Karpas-422 (cell line): ENCODE data around the gene KIAA0753. TPM values are rescaled to one million over a fixed set of nuclear protein-coding genes. Genes with fewer than 3 reads are reported as not detected.

Experiments
- DNase-seq: peaks from one replicate; pipeline ENCODE4 v3.0.0-alpha.2; 2015
- H2AFZ ChIP-seq: fragments of 200-600 bp; sonication (generic); 2 replicates; pipeline ENCODE4 v1.6.1; 2014; ENCODE audit warnings: antibody characterized with exemption, low read length, mixed read lengths
- H3K27ac ChIP-seq: fragments of 200-600 bp; sonication (generic); 2 replicates; pipeline ENCODE4 v1.5.1; 2014; ENCODE audit warnings: mild to moderate bottlenecking, low read length, moderate library complexity
- H3K27me3 ChIP-seq: fragments of 200-600 bp; sonication (generic); 2 replicates; pipeline ENCODE4 v1.6.1; 2014; ENCODE audit warnings: low read length, mixed read lengths
- H3K36me3 ChIP-seq: fragments of 200-600 bp; sonication (generic); 2 replicates; pipeline ENCODE4 v1.6.1; 2014; ENCODE audit warnings: low read length, mixed read lengths; ENCODE audit not compliant: insufficient read depth
- H3K4me1 ChIP-seq: fragments of 200-600 bp; sonication (generic); 2 replicates; pipeline ENCODE4 v1.6.1; 2014; ENCODE audit warnings: mild to moderate bottlenecking, low read length, mixed read lengths
- H3K4me2 ChIP-seq: fragments of 200-600 bp; sonication (generic); 2 replicates; pipeline ENCODE4 v1.6.1; 2014; ENCODE audit warnings: low read length, low read depth, mild to moderate bottlenecking; ENCODE audit not compliant: poor library complexity, severe bottlenecking
- H3K4me3 ChIP-seq: fragments of 200-600 bp; sonication (generic); 2 replicates; pipeline ENCODE4 v1.5.1; 2014; ENCODE audit warnings: mild to moderate bottlenecking, antibody characterized with exemption, low read length, mixed read lengths
- H3K79me2 ChIP-seq: fragments of 200-600 bp; sonication (generic); 2 replicates; pipeline ENCODE4 v1.6.1; 2014; ENCODE audit warnings: mild to moderate bottlenecking, low read length, mixed read lengths
- H3K9ac ChIP-seq: fragments of 200-600 bp; sonication (generic); 2 replicates; pipeline ENCODE4 v1.6.0; 2014; ENCODE audit warnings: low read length
- H3K9me2 ChIP-seq: fragments of 200-600 bp; sonication (generic), shearing (Covaris generic); replicated peaks from 2 replicates; pipeline ENCODE4 v1.6.0; 2014; ENCODE audit warnings: mild to moderate bottlenecking, low read length, moderate library complexity; ENCODE audit not compliant: insufficient read depth
- H3K9me3 ChIP-seq: fragments of 300-700, 200-600 bp; sonication (generic); 2 replicates; pipeline ENCODE4 v1.6.1; 2014; ENCODE audit warnings: low read length, mixed read lengths
- H4K20me1 ChIP-seq: fragments of 200-600 bp; sonication (generic); 2 replicates; pipeline ENCODE4 v1.6.1; 2014; ENCODE audit warnings: mild to moderate bottlenecking, antibody characterized with exemption, low read length, low read depth; ENCODE audit not compliant: insufficient read depth
- total RNA-seq: library from RNA; depleted of rRNA; stranded (reverse); fragments of >200 nt; shearing (Covaris generic); gene quantifications from 2 replicates; pipeline ENCODE4 v1.2.3, GENCODE V29; 2014; ENCODE audit warnings: low replicate concordance

The KIAA0753 gene
- total RNA-seq, 1 experiment from 2014 or later, result 30.5 TPM

- Histone ChIP-seq H4K20me1 (peaks cover 10% of the 10 kb centered on the region; the same call in 1 of the 2 replicates), H3K36me3 (no peaks in the 10 kb centered on the region), H3K9me3 (no peaks in the 10 kb centered on the region), H3K4me1 (no peaks in the 10 kb centered on the region; the same call in 1 of the 2 replicates), H3K4me3 (no peak overlapping the region), H3K9me2 (no peaks in the 10 kb centered on the region), H3K27ac (no peak overlapping the region), H3K4me2 (no peak overlapping the region), H3K27me3 (no peaks in the 10 kb centered on the region), H2AFZ (no peak overlapping the region), H3K79me2 (no peaks in the 10 kb centered on the region), H3K9ac (no peak overlapping the region)
- DNase-seq, result no peak
Observed at GRCh38 chr17:6554871-6555330, 85.6 kb downstream of the KIAA0753 start.

GRCh38 chr17:6554342-6554741 is 86.2 kb downstream of the KIAA0753 start:
- Histone ChIP-seq H3K27ac (no peak overlapping the region), H3K4me3 (no peak overlapping the region), H3K27me3 (no peaks in the 10 kb centered on the region), H3K4me1 (peaks cover 3% of the 10 kb centered on the region; the same call in 1 of the 2 replicates), H3K36me3 (no peaks in the 10 kb centered on the region), H3K9ac (no peak overlapping the region), H3K4me2 (no peak overlapping the region), H3K9me2 (no peaks in the 10 kb centered on the region), H3K9me3 (no peaks in the 10 kb centered on the region), H2AFZ (no peak overlapping the region), H4K20me1 (peaks cover 7% of the 10 kb centered on the region; the same call in 1 of the 2 replicates), H3K79me2 (no peaks in the 10 kb centered on the region)
- no peak for DNase-seq

- no peak overlapping the region for H3K9ac ChIP-seq
- H3K4me2 ChIP-seq, result no peak overlapping the region
- no peaks in the 10 kb centered on the region for H3K9me3 ChIP-seq
Observed at GRCh38 chr17:6551869-6552531, 88.5 kb downstream of the KIAA0753 start.

GRCh38 chr17:6551356-6551755 is 89.2 kb downstream of the KIAA0753 start:
- Histone ChIP-seq H3K27me3 (no peaks in the 10 kb centered on the region), H3K4me3 (no peak overlapping the region), H3K4me1 (peaks cover 3% of the 10 kb centered on the region; the same call in 1 of the 2 replicates), H4K20me1 (peaks cover 8% of the 10 kb centered on the region; the same call in 1 of the 2 replicates), H2AFZ (no peak overlapping the region), H3K4me2 (no peak overlapping the region), H3K9ac (no peak overlapping the region), H3K79me2 (no peaks in the 10 kb centered on the region), H3K27ac (no peak overlapping the region), H3K36me3 (no peaks in the 10 kb centered on the region), H3K9me2 (no peaks in the 10 kb centered on the region), H3K9me3 (no peaks in the 10 kb centered on the region)
- DNase-seq, result no peak

More at GRCh38 chr17:6551869-6552531, 88.5 kb downstream of the KIAA0753 start:
- peaks cover 3% of the 10 kb centered on the region; the same call in 1 of the 2 replicates for H3K4me1 ChIP-seq
- H4K20me1 ChIP-seq, result peaks cover 8% of the 10 kb centered on the region; the same call in 1 of the 2 replicates
- H3K79me2 ChIP-seq, result no peaks in the 10 kb centered on the region
- DNase-seq, result no peak
- H3K27ac ChIP-seq, result no peak overlapping the region
- no peaks in the 10 kb centered on the region for H3K27me3 ChIP-seq
- H3K4me3 ChIP-seq, result no peak overlapping the region
- no peaks in the 10 kb centered on the region for H3K36me3 ChIP-seq
- no peak overlapping the region for H2AFZ ChIP-seq
- no peaks in the 10 kb centered on the region for H3K9me2 ChIP-seq

GRCh38 chr17:6549384-6550036 is 91.0 kb downstream of the KIAA0753 start:
- DNase-seq, result no peak
- Histone ChIP-seq H3K4me3 (no peak overlapping the region), H3K9ac (no peak overlapping the region), H3K9me2 (no peaks in the 10 kb centered on the region), H3K36me3 (no peaks in the 10 kb centered on the region), H2AFZ (no peak overlapping the region), H3K27me3 (no peaks in the 10 kb centered on the region), H3K27ac (no peak overlapping the region), H3K4me2 (no peak overlapping the region), H3K9me3 (no peaks in the 10 kb centered on the region), H3K4me1 (peaks cover 3% of the 10 kb centered on the region; the same call in 1 of the 2 replicates), H3K79me2 (no peaks in the 10 kb centered on the region), H4K20me1 (peaks cover 8% of the 10 kb centered on the region; the same call in 1 of the 2 replicates)

GRCh38 chr17:6548578-6549330 is 91.8 kb downstream of the KIAA0753 start:
- no peak for DNase-seq
- H4K20me1 ChIP-seq, result peaks cover 8% of the 10 kb centered on the region; the same call in 1 of the 2 replicates
- H3K9me3 ChIP-seq, result no peaks in the 10 kb centered on the region
- H3K4me2 ChIP-seq, result no peak overlapping the region
- no peaks in the 10 kb centered on the region for H3K27me3 ChIP-seq
- H3K36me3 ChIP-seq, result no peaks in the 10 kb centered on the region
- H3K9ac ChIP-seq, result no peak overlapping the region
- H3K79me2 ChIP-seq, result no peaks in the 10 kb centered on the region
- peaks cover 3% of the 10 kb centered on the region; the same call in 1 of the 2 replicates for H3K4me1 ChIP-seq
- H2AFZ ChIP-seq, result no peak overlapping the region
- H3K27ac ChIP-seq, result no peak overlapping the region
- H3K4me3 ChIP-seq, result no peak overlapping the region
- no peaks in the 10 kb centered on the region for H3K9me2 ChIP-seq

- H3K4me1 ChIP-seq, result peaks cover 3% of the 10 kb centered on the region; the same call in 1 of the 2 replicates
Observed at GRCh38 chr17:6548034-6548433, 92.5 kb downstream of the KIAA0753 start.

More at GRCh38 chr17:6548034-6548433, 92.5 kb downstream of the KIAA0753 start:
- H3K79me2 ChIP-seq, result no peaks in the 10 kb centered on the region
- no peak overlapping the region for H2AFZ ChIP-seq
- no peak overlapping the region for H3K4me3 ChIP-seq
- no peak overlapping the region for H3K4me2 ChIP-seq
- no peaks in the 10 kb centered on the region for H3K36me3 ChIP-seq
- DNase-seq, result no peak
- no peak overlapping the region for H3K9ac ChIP-seq
- H3K9me2 ChIP-seq, result no peaks in the 10 kb centered on the region
- H4K20me1 ChIP-seq, result peaks cover 8% of the 10 kb centered on the region; the same call in 1 of the 2 replicates
- H3K27ac ChIP-seq, result no peak overlapping the region
- H3K27me3 ChIP-seq, result no peaks in the 10 kb centered on the region
- H3K9me3 ChIP-seq, result no peaks in the 10 kb centered on the region
